ENCODE data around the gene FJX1. TPM values are rescaled to one million over a fixed set of nuclear protein-coding genes. Genes with fewer than 3 reads are reported as not detected.
A peak's percentile ranks its signal among the peaks of the same experiment; 100 is the strongest.

The FJX1 gene
- total RNA-seq, 1 experiment from 2014 or later = 13.7 TPM

- Histone ChIP-seq H3K9me3 (ENCODE audit: control insufficient read depth in 1 of 2, insufficient read depth in 1 of 2, low read depth in 1 of 2, low read length in 2 of 2) (peaks cover 0 to 8% of the 10 kb centered on the region in 2 experiments; a peak in 1 of 4 replicates), H3K36me3 (ENCODE audit: control insufficient read depth in 1 of 2, insufficient read depth in 2 of 2, low read length in 2 of 2) (peaks cover 0 to 3% of the 10 kb centered on the region in 2 experiments; a peak in 1 of 4 replicates), H3K27ac (ENCODE audit: low read depth, low read length) (peak within 1 kb of the TSS; percentile 81), H3K4me2 (ENCODE audit: low read length) (peak within 1 kb of the TSS; percentile 98), H3K9ac (ENCODE audit: low read length) (peak within 1 kb of the TSS; percentile 66), H3K9me2 (ENCODE audit: insufficient read depth) (no peaks in the 10 kb centered on the region), H3K79me2 (ENCODE audit: insufficient read depth, low read length) (peaks cover 32% of the 10 kb centered on the region), H3K4me3 (replicated peaks in 1 of 2; ENCODE audit: low read depth in 1 of 2, low read length in 2 of 2) (peak within 1 kb of the TSS; percentile 49 to 71), H4K20me1 (ENCODE audit: insufficient read depth) (no peaks in the 10 kb centered on the region), H2AFZ (ENCODE audit: low read depth, low read length, poor library complexity, severe bottlenecking) (peak within 1 kb of the TSS; percentile 87), H3K27me3 (ENCODE audit: insufficient read depth, low read length) (no peaks in the 10 kb centered on the region), H3K4me1 (ENCODE audit: control insufficient read depth in 1 of 2, insufficient read depth in 2 of 2, low read length in 2 of 2) (peaks cover 6 to 24% of the 10 kb centered on the region in 2 experiments; a peak in 3 of 4 replicates)
- DNase-seq (ENCODE audit: low read depth, low spot score) (peak; percentile 37), ATAC-seq (peak; percentile 85)
- ChIA-PET POLR2A (no interaction called here), RAD21 (ENCODE audit: low non-redundant PET in 1 of 2, low total read pairs in 2 of 2, uncharacterized antibody in 2 of 2, unreplicated experiment in 2 of 2) (no interaction called here), CTCF (interaction anchor here (1.0 kb wide), 1 partner anchor 159 kb away, joined by 7 read pairs; no protein-coding TSS in a partner anchor)
- intact Hi-C loops (cut with micrococcal nuclease) = loop anchor here (2.0 kb wide), 1 partner anchor 44 kb away; the partner anchor contains the start of gene FJX1
- TF ChIP-seq, protein P1, sequence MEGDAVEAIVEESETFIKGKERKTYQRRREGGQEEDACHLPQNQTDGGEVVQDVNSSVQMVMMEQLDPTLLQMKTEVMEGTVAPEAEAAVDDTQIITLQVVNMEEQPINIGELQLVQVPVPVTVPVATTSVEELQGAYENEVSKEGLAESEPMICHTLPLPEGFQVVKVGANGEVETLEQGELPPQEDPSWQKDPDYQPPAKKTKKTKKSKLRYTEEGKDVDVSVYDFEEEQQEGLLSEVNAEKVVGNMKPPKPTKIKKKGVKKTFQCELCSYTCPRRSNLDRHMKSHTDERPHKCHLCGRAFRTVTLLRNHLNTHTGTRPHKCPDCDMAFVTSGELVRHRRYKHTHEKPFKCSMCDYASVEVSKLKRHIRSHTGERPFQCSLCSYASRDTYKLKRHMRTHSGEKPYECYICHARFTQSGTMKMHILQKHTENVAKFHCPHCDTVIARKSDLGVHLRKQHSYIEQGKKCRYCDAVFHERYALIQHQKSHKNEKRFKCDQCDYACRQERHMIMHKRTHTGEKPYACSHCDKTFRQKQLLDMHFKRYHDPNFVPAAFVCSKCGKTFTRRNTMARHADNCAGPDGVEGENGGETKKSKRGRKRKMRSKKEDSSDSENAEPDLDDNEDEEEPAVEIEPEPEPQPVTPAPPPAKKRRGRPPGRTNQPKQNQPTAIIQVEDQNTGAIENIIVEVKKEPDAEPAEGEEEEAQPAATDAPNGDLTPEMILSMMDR (IDR thresholded peaks at IDR 0.05 in 2 of 3, conservative IDR thresholded peaks at IDR 0.05 in 1 of 3; ENCODE audit: borderline replicate concordance in 1 of 3, insufficient read depth in 1 of 3, low read depth in 2 of 3, low read length in 2 of 3) = no peak
- TF ChIP-seq POLR2A (IDR thresholded peaks at IDR 0.05; ENCODE audit: borderline replicate concordance, extremely low read depth, insufficient read depth, insufficient read length) (peak; percentile 58), MAX (IDR thresholded peaks at IDR 0.05) (peak; percentile 99), CBX3 (IDR thresholded peaks at IDR 0.05; ENCODE audit: low read depth) (peak; percentile 89), SIN3A (IDR thresholded peaks at IDR 0.05; ENCODE audit: low read depth) (no peak), POLR2AphosphoS5 (IDR thresholded peaks at IDR 0.05; ENCODE audit: low read depth, low read length) (peak; percentile 68), ZFX (IDR thresholded peaks at IDR 0.05) (peak; percentile 98)
- no TSS peak for BruUV-seq (replicated peaks)
Measured at GRCh38 chr11:35662649-35663407, 44.6 kb downstream of the FJX1 start, which contains the start of gene TRIM44. TRIM44 (plus strand) TSS chr11:35662775; CDS start chr11:35663112, 337 bp downstream.
